ENCODE results near the gene SERPINB11.
"Not testable (repeated sequence)": the region's sequence is repeated elsewhere in the genome, so short reads cannot be mapped to it uniquely, and the experiment has no call there.

Gene SERPINB11, protein sequence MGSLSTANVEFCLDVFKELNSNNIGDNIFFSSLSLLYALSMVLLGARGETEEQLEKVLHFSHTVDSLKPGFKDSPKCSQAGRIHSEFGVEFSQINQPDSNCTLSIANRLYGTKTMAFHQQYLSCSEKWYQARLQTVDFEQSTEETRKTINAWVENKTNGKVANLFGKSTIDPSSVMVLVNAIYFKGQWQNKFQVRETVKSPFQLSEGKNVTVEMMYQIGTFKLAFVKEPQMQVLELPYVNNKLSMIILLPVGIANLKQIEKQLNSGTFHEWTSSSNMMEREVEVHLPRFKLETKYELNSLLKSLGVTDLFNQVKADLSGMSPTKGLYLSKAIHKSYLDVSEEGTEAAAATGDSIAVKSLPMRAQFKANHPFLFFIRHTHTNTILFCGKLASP

GRCh38 chr18:63702660-63703059 lies at the start of gene SERPINB11:
TSS of gene SERPINB11 (plus strand) at chr18:63702960. CDS start at chr18:63710194, 7,234 bp downstream.
- TF ChIP-seq MYC (IDR thresholded peaks at IDR 0.05; ENCODE audit: low read depth, low read length): no peak
- TF ChIP-seq MAX (IDR thresholded peaks at IDR 0.05; ENCODE audit: low read depth, low read length): no peak
- no peak for TF ChIP-seq CTCF (IDR thresholded peaks at IDR 0.05; ENCODE audit: low read depth, low read length)
- TF ChIP-seq POLR2A (IDR thresholded peaks at IDR 0.05; ENCODE audit: extremely low read depth, insufficient read length): no peak
- DNase-seq (ENCODE audit: low read depth): no peak
- H3K4me3 ChIP-seq (ENCODE audit: low read depth, low read length): no peak within 1 kb of the TSS

- not testable (repeated sequence) for DNase-seq (ENCODE audit: low read depth); H3K4me3 ChIP-seq (ENCODE audit: low read depth, low read length)
These were observed 43.8 kb upstream of the SERPINB11 start for GRCh38 chr18:63658920-63659319.

GRCh38 chr18:63661750-63662149 lies 41.0 kb upstream of the SERPINB11 start, which contains the start of gene SERPINB3:
TSS of gene SERPINB3 (minus strand) at chr18:63661893. CDS start at chr18:63661216, 677 bp downstream.
- H3K4me3 ChIP-seq (ENCODE audit: low read depth, low read length); DNase-seq (ENCODE audit: low read depth): not testable (repeated sequence)

DNA sequence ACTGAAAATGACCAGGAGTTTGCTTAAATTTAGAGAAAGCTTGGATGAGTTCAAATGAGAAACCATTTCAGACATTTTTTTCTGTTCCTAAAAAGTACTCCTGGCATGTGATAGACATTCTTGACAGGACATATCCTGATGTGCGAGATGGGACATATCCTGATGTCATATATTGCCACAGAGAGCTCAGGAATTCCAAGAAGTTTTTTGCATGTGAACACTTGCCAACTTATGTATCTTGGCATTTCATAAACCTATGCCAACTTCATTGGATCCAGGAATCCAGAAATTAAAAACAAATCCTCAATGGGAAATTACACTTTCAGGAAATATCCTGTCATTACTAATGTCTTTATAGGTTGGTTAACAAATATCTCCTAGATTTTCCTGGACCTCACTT lies 38.2 kb upstream of the SERPINB11 start:
- DNase-seq (ENCODE audit: low read depth): no peak
- TF ChIP-seq POLR2A (IDR thresholded peaks at IDR 0.05; ENCODE audit: extremely low read depth, insufficient read length) (no peak), CTCF (IDR thresholded peaks at IDR 0.05; ENCODE audit: low read depth, low read length) (no peak), MAX (IDR thresholded peaks at IDR 0.05; ENCODE audit: low read depth, low read length) (no peak), MYC (IDR thresholded peaks at IDR 0.05; ENCODE audit: low read depth, low read length) (no peak)
- H3K4me3 ChIP-seq (ENCODE audit: low read depth, low read length): no peak overlapping the region

DNA sequence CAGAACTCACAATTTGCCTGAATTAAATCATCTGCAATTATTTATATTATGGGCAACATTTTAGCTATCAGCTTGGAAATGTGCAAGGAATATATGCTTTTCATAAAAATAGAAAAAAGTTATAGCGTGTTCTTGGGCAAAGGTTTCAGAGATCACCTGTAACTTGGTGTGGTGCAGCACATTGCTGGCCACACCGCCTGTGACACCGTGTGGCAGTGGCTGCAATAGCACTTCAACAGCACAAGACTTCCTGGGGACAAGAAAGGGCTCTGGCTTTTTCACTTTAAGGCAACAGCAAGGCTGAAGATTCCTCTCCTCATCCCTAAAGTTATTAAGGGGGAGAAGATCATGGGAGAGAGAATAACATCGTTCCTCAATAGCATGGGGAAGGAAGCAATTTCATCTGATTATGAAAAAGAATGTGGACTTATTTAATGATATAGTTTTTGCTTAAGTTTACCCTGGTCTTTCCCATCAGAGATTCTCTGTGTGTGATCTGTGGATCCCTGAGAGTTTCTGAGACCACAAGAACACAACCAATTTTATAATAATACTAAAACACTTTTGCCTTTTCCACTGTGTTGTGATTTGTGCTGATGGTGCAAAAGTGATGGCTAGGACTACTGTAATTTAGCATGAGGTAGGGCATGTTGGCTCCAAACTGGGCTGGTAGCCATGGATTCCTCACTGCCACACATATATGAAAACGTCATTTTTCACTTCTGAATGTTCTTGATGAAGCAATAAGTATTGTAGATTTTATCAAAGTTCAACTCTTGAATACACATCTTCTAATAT lies 26.0 kb upstream of the SERPINB11 start:
- peak; percentile 56 for TF ChIP-seq CTCF (IDR thresholded peaks at IDR 0.05; ENCODE audit: low read depth, low read length)
- TF ChIP-seq MYC (IDR thresholded peaks at IDR 0.05; ENCODE audit: low read depth, low read length): no peak
- peak; percentile 44 for DNase-seq (ENCODE audit: low read depth)
- no peak overlapping the region for H3K4me3 ChIP-seq (ENCODE audit: low read depth, low read length)

DNA sequence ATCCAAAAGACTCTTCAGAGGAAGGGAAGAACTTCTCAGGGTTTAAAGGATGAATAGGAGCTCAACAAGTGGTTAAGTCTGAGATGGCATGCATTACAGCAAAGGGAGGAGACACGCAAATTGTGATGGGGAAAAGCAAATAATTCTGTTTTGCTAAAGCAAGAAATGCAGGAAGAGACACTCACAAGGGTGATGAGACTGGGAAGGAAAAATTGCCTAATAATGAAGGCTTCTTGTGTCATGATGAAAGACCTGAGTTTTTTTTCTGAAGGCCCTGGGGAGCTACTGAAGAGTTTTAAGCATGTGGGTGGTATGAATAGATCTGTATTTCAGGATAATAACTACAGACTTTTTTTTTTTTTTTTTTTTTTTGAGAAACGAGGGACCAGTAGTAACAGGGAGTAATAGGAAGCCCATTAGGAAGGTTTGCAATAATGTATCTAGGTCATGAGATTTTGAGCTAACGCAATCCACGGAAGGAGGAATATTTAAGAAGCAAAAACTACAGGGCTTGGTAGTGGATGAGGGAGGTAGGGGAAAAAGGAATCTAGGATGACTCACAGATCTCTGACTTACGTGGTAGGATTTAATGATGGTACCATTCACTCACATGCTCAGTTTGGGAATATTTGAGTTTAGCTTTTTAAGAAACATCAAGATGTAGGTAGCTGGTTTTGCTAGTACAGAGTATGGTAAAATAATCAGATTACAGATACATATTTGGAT lies 25.1 kb upstream of the SERPINB11 start:
- TF ChIP-seq POLR2A (IDR thresholded peaks at IDR 0.05; ENCODE audit: extremely low read depth, insufficient read length): no peak
- TF ChIP-seq MYC (IDR thresholded peaks at IDR 0.05; ENCODE audit: low read depth, low read length): no peak
- TF ChIP-seq CTCF (IDR thresholded peaks at IDR 0.05; ENCODE audit: low read depth, low read length): no peak
- no peak for TF ChIP-seq MAX (IDR thresholded peaks at IDR 0.05; ENCODE audit: low read depth, low read length)
- DNase-seq (ENCODE audit: low read depth): peak; percentile 39
- no peak overlapping the region for H3K4me3 ChIP-seq (ENCODE audit: low read depth, low read length)

All from NB4 (cell line).